ENCODE measurements around the gene LARGE1.

Gene LARGE1

GRCh38 chr22:33865248-33865647, 55.0 kb downstream of the LARGE1 start:
- no CpG with 5 or more reads among the region's 5 CpGs for WGBS (ENCODE audit: extremely low coverage, insufficient coverage, insufficient read length)
- no peak overlapping the region for H3K4me2 ChIP-seq (ENCODE audit: low read length)

GRCh38 chr22:33864723-33865130, 55.5 kb downstream of the LARGE1 start:
- H3K27ac ChIP-seq (ENCODE audit: low read depth, low read length): no peak overlapping the region

More at GRCh38 chr22:33865248-33865647, 55.0 kb downstream of the LARGE1 start:
- Histone ChIP-seq H3K4me1 (ENCODE audit: control insufficient read depth in 1 of 2, insufficient read depth in 2 of 2, low read length in 2 of 2) (peaks cover 3 to 5% of the 10 kb centered on the region in 2 experiments), H3K79me2 (ENCODE audit: control insufficient read depth, insufficient read depth, low read length, poor library complexity) (peaks cover 2% of the 10 kb centered on the region), H4K8ac (ENCODE audit: low read depth, low read length) (no peak overlapping the region), H2AK5ac (ENCODE audit: low read length) (no peak overlapping the region), H2AFZ (ENCODE audit: insufficient read depth, low read length, poor library complexity) (no peak overlapping the region), H3K4me3 (ENCODE audit: low read depth, low read length) (no peak overlapping the region), H4K12ac (ENCODE audit: low read depth, low read length) (no peak overlapping the region), H2BK120ac (ENCODE audit: insufficient read depth, low read length, poor library complexity) (no peak overlapping the region), H3K4ac (ENCODE audit: low read depth, low read length) (no peak overlapping the region), H3K9me3 (ENCODE audit: insufficient read depth, low read depth, low read length) (no peaks in the 10 kb centered on the region), H3K79me1 (ENCODE audit: low read length) (no peaks in the 10 kb centered on the region), H3K36me3 (ENCODE audit: control insufficient read depth in 1 of 2, insufficient read depth in 2 of 2, low read length in 2 of 2) (no peaks in the 10 kb centered on the region), H4K91ac (ENCODE audit: low read depth, low read length) (no peak overlapping the region), H3K9ac (ENCODE audit: low read length) (no peak overlapping the region), H3K18ac (ENCODE audit: low read length) (no peak overlapping the region), H2BK12ac (ENCODE audit: low read length) (no peak overlapping the region), H3K27me3 (ENCODE audit: insufficient read depth, low read length) (no peaks in the 10 kb centered on the region), H3K27ac (ENCODE audit: low read depth, low read length) (no peak overlapping the region), H3K14ac (ENCODE audit: low read length) (no peak overlapping the region), H2BK5ac (ENCODE audit: low read depth, low read length, poor library complexity) (no peak overlapping the region), H3K23ac (ENCODE audit: low read length) (no peak overlapping the region)
- DNase-seq: no peak

GRCh38 chr22:33861216-33861875, 58.9 kb downstream of the LARGE1 start:
- H2BK12ac ChIP-seq (ENCODE audit: low read length): no peak overlapping the region
- H4K8ac ChIP-seq (ENCODE audit: low read depth, low read length): no peak overlapping the region
- no CpG with 5 or more reads among the region's 12 CpGs for WGBS (ENCODE audit: extremely low coverage, insufficient coverage, insufficient read length)
- no peak overlapping the region for H4K91ac ChIP-seq (ENCODE audit: low read depth, low read length)
- H3K9ac ChIP-seq (ENCODE audit: low read length): no peak overlapping the region
- no peak overlapping the region for H2AFZ ChIP-seq (ENCODE audit: insufficient read depth, low read length, poor library complexity)
- no peak overlapping the region for H3K4me3 ChIP-seq (ENCODE audit: low read depth, low read length)
- H3K27ac ChIP-seq (ENCODE audit: low read depth, low read length): no peak overlapping the region
- DNase-seq: no peak
- peaks cover 3 to 5% of the 10 kb centered on the region in 2 experiments for H3K4me1 ChIP-seq (ENCODE audit: control insufficient read depth in 1 of 2, insufficient read depth in 2 of 2, low read length in 2 of 2)
- H3K9me3 ChIP-seq (ENCODE audit: insufficient read depth, low read depth, low read length): no peaks in the 10 kb centered on the region
- H2BK5ac ChIP-seq (ENCODE audit: low read depth, low read length, poor library complexity): no peak overlapping the region
- H3K79me1 ChIP-seq (ENCODE audit: low read length): no peaks in the 10 kb centered on the region
- no peak overlapping the region for H2BK120ac ChIP-seq (ENCODE audit: insufficient read depth, low read length, poor library complexity)
- H2AK5ac ChIP-seq (ENCODE audit: low read length): no peak overlapping the region
- peaks cover 2% of the 10 kb centered on the region for H3K79me2 ChIP-seq (ENCODE audit: control insufficient read depth, insufficient read depth, low read length, poor library complexity)
- no peaks in the 10 kb centered on the region for H3K27me3 ChIP-seq (ENCODE audit: insufficient read depth, low read length)
- H3K4ac ChIP-seq (ENCODE audit: low read depth, low read length): no peak overlapping the region
- no peak overlapping the region for H3K4me2 ChIP-seq (ENCODE audit: low read length)
- peak overlapping the region; percentile 71 for H3K23ac ChIP-seq (ENCODE audit: low read length)
- H3K36me3 ChIP-seq (ENCODE audit: control insufficient read depth in 1 of 2, insufficient read depth in 2 of 2, low read length in 2 of 2): no peaks in the 10 kb centered on the region
- no peak overlapping the region for H3K18ac ChIP-seq (ENCODE audit: low read length)
- H4K12ac ChIP-seq (ENCODE audit: low read depth, low read length): no peak overlapping the region
- H3K14ac ChIP-seq (ENCODE audit: low read length): no peak overlapping the region

More at GRCh38 chr22:33864723-33865130, 55.5 kb downstream of the LARGE1 start:
- H2BK120ac ChIP-seq (ENCODE audit: insufficient read depth, low read length, poor library complexity): no peak overlapping the region
- no peaks in the 10 kb centered on the region for H3K27me3 ChIP-seq (ENCODE audit: insufficient read depth, low read length)
- peaks cover 2% of the 10 kb centered on the region for H3K79me2 ChIP-seq (ENCODE audit: control insufficient read depth, insufficient read depth, low read length, poor library complexity)
- no peak overlapping the region for H4K12ac ChIP-seq (ENCODE audit: low read depth, low read length)
- no CpG with 5 or more reads among the region's 7 CpGs for WGBS (ENCODE audit: extremely low coverage, insufficient coverage, insufficient read length)
- H3K18ac ChIP-seq (ENCODE audit: low read length): no peak overlapping the region
- H3K4me2 ChIP-seq (ENCODE audit: low read length): no peak overlapping the region
- H2BK5ac ChIP-seq (ENCODE audit: low read depth, low read length, poor library complexity): no peak overlapping the region
- H3K23ac ChIP-seq (ENCODE audit: low read length): no peak overlapping the region
- no peaks in the 10 kb centered on the region for H3K36me3 ChIP-seq (ENCODE audit: control insufficient read depth in 1 of 2, insufficient read depth in 2 of 2, low read length in 2 of 2)
- H2BK12ac ChIP-seq (ENCODE audit: low read length): no peak overlapping the region
- H2AFZ ChIP-seq (ENCODE audit: insufficient read depth, low read length, poor library complexity): no peak overlapping the region
- H4K91ac ChIP-seq (ENCODE audit: low read depth, low read length): no peak overlapping the region
- no peak overlapping the region for H3K9ac ChIP-seq (ENCODE audit: low read length)
- peaks cover 3 to 5% of the 10 kb centered on the region in 2 experiments for H3K4me1 ChIP-seq (ENCODE audit: control insufficient read depth in 1 of 2, insufficient read depth in 2 of 2, low read length in 2 of 2)
- no peak overlapping the region for H2AK5ac ChIP-seq (ENCODE audit: low read length)
- no peak overlapping the region for H3K4me3 ChIP-seq (ENCODE audit: low read depth, low read length)
- DNase-seq: no peak
- H3K14ac ChIP-seq (ENCODE audit: low read length): no peak overlapping the region
- H4K8ac ChIP-seq (ENCODE audit: low read depth, low read length): no peak overlapping the region
- no peak overlapping the region for H3K4ac ChIP-seq (ENCODE audit: low read depth, low read length)
- no peaks in the 10 kb centered on the region for H3K9me3 ChIP-seq (ENCODE audit: insufficient read depth, low read depth, low read length)
- H3K79me1 ChIP-seq (ENCODE audit: low read length): no peaks in the 10 kb centered on the region

GRCh38 chr22:33860386-33860785, 59.9 kb downstream of the LARGE1 start:
- no peak overlapping the region for H3K4me3 ChIP-seq (ENCODE audit: low read depth, low read length)
- no CpG with 5 or more reads among the region's 8 CpGs for WGBS (ENCODE audit: extremely low coverage, insufficient coverage, insufficient read length)
- DNase-seq: no peak

More at GRCh38 chr22:33860386-33860785, 59.9 kb downstream of the LARGE1 start:
- H2BK5ac ChIP-seq (ENCODE audit: low read depth, low read length, poor library complexity): no peak overlapping the region
- no peak overlapping the region for H3K14ac ChIP-seq (ENCODE audit: low read length)
- no peak overlapping the region for H2AK5ac ChIP-seq (ENCODE audit: low read length)
- no peaks in the 10 kb centered on the region for H3K9me3 ChIP-seq (ENCODE audit: insufficient read depth, low read depth, low read length)
- no peak overlapping the region for H3K27ac ChIP-seq (ENCODE audit: low read depth, low read length)
- no peak overlapping the region for H2AFZ ChIP-seq (ENCODE audit: insufficient read depth, low read length, poor library complexity)
- no peak overlapping the region for H3K9ac ChIP-seq (ENCODE audit: low read length)
- H3K27me3 ChIP-seq (ENCODE audit: insufficient read depth, low read length): no peaks in the 10 kb centered on the region
- peaks cover 2% of the 10 kb centered on the region for H3K79me2 ChIP-seq (ENCODE audit: control insufficient read depth, insufficient read depth, low read length, poor library complexity)
- H4K8ac ChIP-seq (ENCODE audit: low read depth, low read length): no peak overlapping the region
- H2BK120ac ChIP-seq (ENCODE audit: insufficient read depth, low read length, poor library complexity): no peak overlapping the region
- peaks cover 3 to 5% of the 10 kb centered on the region in 2 experiments for H3K4me1 ChIP-seq (ENCODE audit: control insufficient read depth in 1 of 2, insufficient read depth in 2 of 2, low read length in 2 of 2)
- no peak overlapping the region for H3K18ac ChIP-seq (ENCODE audit: low read length)
- H2BK12ac ChIP-seq (ENCODE audit: low read length): no peak overlapping the region
- no peak overlapping the region for H3K4ac ChIP-seq (ENCODE audit: low read depth, low read length)
- H3K4me2 ChIP-seq (ENCODE audit: low read length): no peak overlapping the region
- no peak overlapping the region for H3K23ac ChIP-seq (ENCODE audit: low read length)
- H4K12ac ChIP-seq (ENCODE audit: low read depth, low read length): no peak overlapping the region
- H3K36me3 ChIP-seq (ENCODE audit: control insufficient read depth in 1 of 2, insufficient read depth in 2 of 2, low read length in 2 of 2): no peaks in the 10 kb centered on the region
- no peak overlapping the region for H4K91ac ChIP-seq (ENCODE audit: low read depth, low read length)
- no peaks in the 10 kb centered on the region for H3K79me1 ChIP-seq (ENCODE audit: low read length)
